Neural cell (in vitro differentiated cells): ENCODE data around the gene DPPA4.

ENCODE experiments used
- CTCF ChIP-seq: fragments of 450-650 bp; IDR thresholded peaks from 2 replicates; pipeline ENCODE4 v1.5.1; 2014; ENCODE audit warnings: antibody characterized with exemption, mild to moderate bottlenecking, moderate library complexity; ENCODE audit not compliant: poor library complexity, severe bottlenecking
- EP300 ChIP-seq: fragments of 450-650 bp; conservative IDR thresholded peaks from 2 replicates; pipeline ENCODE4 v1.6.1; 2014; ENCODE audit warnings: antibody characterized with exemption, mild to moderate bottlenecking, moderate library complexity; ENCODE audit not compliant: poor library complexity, severe bottlenecking
- EZH2 ChIP-seq: fragments of 200-600, 300-800 bp; shearing (Covaris generic), sonication (generic); IDR thresholded peaks from 2 replicates; pipeline ENCODE4 v1.6.1; 2014; ENCODE audit warnings: antibody characterized with exemption, low read length, borderline replicate concordance, mild to moderate bottlenecking; ENCODE audit not compliant: insufficient read depth, poor library complexity, severe bottlenecking
- MXI1 ChIP-seq: fragments of 450-650 bp; conservative IDR thresholded peaks from 2 replicates; pipeline ENCODE4 v1.6.1; 2014; ENCODE audit warnings: antibody characterized with exemption, mild to moderate bottlenecking; ENCODE audit not compliant: poor library complexity, severe bottlenecking
- POLR2AphosphoS5 ChIP-seq: IDR thresholded peaks from 2 replicates; pipeline ENCODE4 v1.6.1; 2012
- RAD21 ChIP-seq: fragments of 450-650 bp; conservative IDR thresholded peaks from 2 replicates; pipeline ENCODE4 v1.6.1; 2014; ENCODE audit warnings: antibody characterized with exemption, mild to moderate bottlenecking, moderate library complexity
- SMC3 ChIP-seq: fragments of 450-650 bp; conservative IDR thresholded peaks from 2 replicates; pipeline ENCODE4 v1.6.1; 2014; ENCODE audit warnings: antibody characterized with exemption, mild to moderate bottlenecking, moderate library complexity; ENCODE audit not compliant: poor library complexity
- TAF1 ChIP-seq: IDR thresholded peaks from 2 replicates; pipeline ENCODE4 v1.6.1; 2012; ENCODE audit warnings: low read depth

GRCh38 chr3:109336291-109336861 lies 970 bp downstream of the DPPA4 start:
- TF ChIP-seq MXI1 (no peak), CTCF (no peak), EP300 (no peak), TAF1 (no peak), POLR2AphosphoS5 (no peak), RAD21 (no peak), SMC3 (no peak), EZH2 (no peak)
